ENCODE measurements around the gene PPP1R16B.

Gene PPP1R16B

GRCh38 chr20:38804221-38804620, 1.3 kb upstream of the PPP1R16B start:
- TF ChIP-seq SIN3A (IDR thresholded peaks at IDR 0.05; ENCODE audit: borderline replicate concordance, insufficient read depth, low read length) (no peak), POLR2AphosphoS5 (IDR thresholded peaks at IDR 0.05; ENCODE audit: low read depth, low read length) (no peak), FOXP2 (optimal IDR thresholded peaks at IDR 0.05; ENCODE audit: borderline replicate concordance, extremely low read depth, extremely low read length, insufficient read depth) (no peak), REST (IDR thresholded peaks at IDR 0.05; ENCODE audit: insufficient read depth in 1 of 2, low read depth in 2 of 2, low read length in 2 of 2) (no peak), TAF1 (IDR thresholded peaks at IDR 0.05; ENCODE audit: borderline replicate concordance, insufficient read depth, low read length) (no peak)

GRCh38 chr20:38804682-38805501, 605 bp upstream of the PPP1R16B start:
- no peak for TF ChIP-seq REST (IDR thresholded peaks at IDR 0.05; ENCODE audit: insufficient read depth in 1 of 2, low read depth in 2 of 2, low read length in 2 of 2)
- TF ChIP-seq SIN3A (IDR thresholded peaks at IDR 0.05; ENCODE audit: borderline replicate concordance, insufficient read depth, low read length), result no peak
- no peak for TF ChIP-seq FOXP2 (optimal IDR thresholded peaks at IDR 0.05; ENCODE audit: borderline replicate concordance, extremely low read depth, extremely low read length, insufficient read depth)
- no peak for TF ChIP-seq TAF1 (IDR thresholded peaks at IDR 0.05; ENCODE audit: borderline replicate concordance, insufficient read depth, low read length)
- no peak for TF ChIP-seq POLR2AphosphoS5 (IDR thresholded peaks at IDR 0.05; ENCODE audit: low read depth, low read length)

- TF ChIP-seq FOXP2 (optimal IDR thresholded peaks at IDR 0.05; ENCODE audit: borderline replicate concordance, extremely low read depth, extremely low read length, insufficient read depth), result no peak
Measured at GRCh38 chr20:38805958-38806854, 709 bp downstream of the PPP1R16B start.

- TF ChIP-seq TAF1 (IDR thresholded peaks at IDR 0.05; ENCODE audit: borderline replicate concordance, insufficient read depth, low read length) (no peak), POLR2AphosphoS5 (IDR thresholded peaks at IDR 0.05; ENCODE audit: low read depth, low read length) (no peak), SIN3A (IDR thresholded peaks at IDR 0.05; ENCODE audit: borderline replicate concordance, insufficient read depth, low read length) (no peak), REST (IDR thresholded peaks at IDR 0.05; ENCODE audit: insufficient read depth in 1 of 2, low read depth in 2 of 2, low read length in 2 of 2) (no peak), FOXP2 (optimal IDR thresholded peaks at IDR 0.05; ENCODE audit: borderline replicate concordance, extremely low read depth, extremely low read length, insufficient read depth) (no peak)
Measured at GRCh38 chr20:38806855-38807655, 1.6 kb downstream of the PPP1R16B start.

GRCh38 chr20:38809942-38810341, 4.4 kb downstream of the PPP1R16B start:
- TF ChIP-seq POLR2AphosphoS5 (IDR thresholded peaks at IDR 0.05; ENCODE audit: low read depth, low read length) (no peak), FOXP2 (optimal IDR thresholded peaks at IDR 0.05; ENCODE audit: borderline replicate concordance, extremely low read depth, extremely low read length, insufficient read depth) (no peak), TAF1 (IDR thresholded peaks at IDR 0.05; ENCODE audit: borderline replicate concordance, insufficient read depth, low read length) (no peak), REST (IDR thresholded peaks at IDR 0.05; ENCODE audit: insufficient read depth in 1 of 2, low read depth in 2 of 2, low read length in 2 of 2) (no peak), SIN3A (IDR thresholded peaks at IDR 0.05; ENCODE audit: borderline replicate concordance, insufficient read depth, low read length) (no peak)
